SIG-M5 treated with dmso at 0.1 percent for 504 hours (cell line): ENCODE measurements around the gene GOLGA6C.
"Not testable (repeated sequence)": the region's sequence is repeated elsewhere in the genome, so short reads cannot be mapped to it uniquely, and the experiment has no call there.

Experiments
- DNase-seq: peaks from one replicate; lab custom pipeline; 2025; ENCODE audit not compliant: unreplicated experiment; lab: John Stamatoyannopoulos, UW

GOLGA6C gene, protein sequence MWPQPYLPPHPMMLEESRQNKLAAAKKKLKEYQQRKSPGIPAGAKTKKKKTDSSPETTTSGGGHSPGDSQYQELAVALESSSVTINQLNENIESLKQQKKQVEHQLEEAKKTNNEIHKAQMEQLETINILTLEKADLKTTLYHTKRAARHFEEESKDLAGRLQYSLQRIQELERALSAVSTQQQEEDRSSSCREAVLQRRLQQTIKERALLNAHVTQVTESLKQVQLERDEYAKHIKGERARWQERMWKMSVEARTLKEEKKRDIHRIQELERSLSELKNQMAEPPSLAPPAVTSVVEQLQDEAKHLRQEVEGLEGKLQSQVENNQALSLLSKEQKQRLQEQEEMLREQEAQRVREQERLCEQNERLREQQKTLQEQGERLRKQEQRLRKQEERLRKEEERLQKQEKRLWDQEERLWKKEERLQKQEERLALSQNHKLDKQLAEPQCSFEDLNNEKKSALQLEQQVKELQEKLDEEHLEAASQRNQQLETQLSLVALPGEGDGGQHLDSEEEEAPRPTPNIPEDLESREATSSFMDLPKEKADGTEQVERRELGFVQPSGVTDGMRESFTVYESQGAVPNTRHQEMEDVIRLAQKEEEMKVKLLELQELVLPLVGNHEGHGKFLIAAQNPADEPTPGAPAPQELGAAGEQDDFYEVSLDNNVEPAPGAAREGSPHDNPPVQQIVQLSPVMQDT

DNA sequence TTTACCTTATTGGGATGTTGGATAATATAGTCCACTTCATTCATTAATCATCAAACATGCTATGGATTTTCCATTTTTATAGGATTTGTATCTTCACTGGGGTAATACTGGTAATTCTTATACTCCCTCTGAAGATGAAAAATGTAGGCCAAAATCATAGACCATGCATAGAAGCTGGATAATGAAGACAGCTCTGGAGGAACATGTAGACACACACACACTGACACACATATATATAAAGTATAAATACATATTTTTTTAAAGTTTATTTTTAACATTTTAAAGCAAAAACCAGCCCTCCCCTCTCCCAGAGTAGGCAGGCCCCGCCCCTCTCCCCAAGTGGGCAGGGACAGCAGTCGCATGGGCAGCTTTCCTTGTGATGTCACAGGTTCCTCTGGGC, at the start of gene GOLGA6C:
GOLGA6C (plus strand) TSS at position 301 of the 400 bp plus-strand sequence. CDS start 265 bp downstream, outside the sequence.
- DNase-seq = not testable (repeated sequence)

- no peak for DNase-seq
Observed at GRCh38 chr15:75208501-75209288, 49.4 kb upstream of the GOLGA6C start.

DNA sequence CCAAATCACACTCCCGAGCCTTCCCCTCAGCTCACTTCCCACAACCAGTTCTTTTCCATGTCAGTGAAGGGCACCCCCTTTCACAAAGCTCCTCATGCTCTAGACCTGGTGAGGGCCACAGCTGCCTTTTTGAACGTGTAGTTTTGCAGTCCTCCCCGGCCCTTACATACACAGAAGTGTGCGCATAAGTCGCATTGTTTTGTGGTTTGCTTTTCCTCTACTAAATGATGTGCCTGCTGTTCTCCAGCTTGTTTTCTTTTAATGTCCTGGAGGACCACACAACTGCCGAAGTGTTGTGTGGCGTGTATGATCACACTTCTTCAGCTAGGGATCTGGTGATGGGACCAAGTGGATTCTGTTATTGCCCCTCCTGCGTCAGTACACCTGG, 48.9 kb upstream of the GOLGA6C start:
- no peak for DNase-seq

DNA sequence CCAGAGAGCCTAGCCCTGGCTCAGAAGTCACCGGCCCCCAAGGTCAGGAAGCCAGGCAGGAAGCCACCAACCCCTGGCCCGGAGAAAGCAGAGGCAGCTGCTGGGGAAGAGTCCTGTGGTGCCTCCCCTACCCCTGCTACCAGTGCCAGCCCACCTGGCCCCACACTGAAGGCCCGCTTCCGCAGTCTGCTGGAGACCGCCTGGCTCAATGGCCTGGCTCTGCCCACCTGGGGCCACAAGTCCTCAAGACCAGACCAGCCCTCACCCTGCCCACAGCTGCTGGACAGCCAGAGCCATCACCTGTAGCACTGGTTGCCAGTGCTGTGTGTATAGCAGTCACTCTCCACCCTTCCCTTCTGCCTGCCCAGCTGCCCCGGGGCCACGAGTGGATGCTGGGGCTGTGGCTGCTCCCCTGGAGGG, 47.3 kb upstream of the GOLGA6C start:
- DNase-seq = no peak

DNA sequence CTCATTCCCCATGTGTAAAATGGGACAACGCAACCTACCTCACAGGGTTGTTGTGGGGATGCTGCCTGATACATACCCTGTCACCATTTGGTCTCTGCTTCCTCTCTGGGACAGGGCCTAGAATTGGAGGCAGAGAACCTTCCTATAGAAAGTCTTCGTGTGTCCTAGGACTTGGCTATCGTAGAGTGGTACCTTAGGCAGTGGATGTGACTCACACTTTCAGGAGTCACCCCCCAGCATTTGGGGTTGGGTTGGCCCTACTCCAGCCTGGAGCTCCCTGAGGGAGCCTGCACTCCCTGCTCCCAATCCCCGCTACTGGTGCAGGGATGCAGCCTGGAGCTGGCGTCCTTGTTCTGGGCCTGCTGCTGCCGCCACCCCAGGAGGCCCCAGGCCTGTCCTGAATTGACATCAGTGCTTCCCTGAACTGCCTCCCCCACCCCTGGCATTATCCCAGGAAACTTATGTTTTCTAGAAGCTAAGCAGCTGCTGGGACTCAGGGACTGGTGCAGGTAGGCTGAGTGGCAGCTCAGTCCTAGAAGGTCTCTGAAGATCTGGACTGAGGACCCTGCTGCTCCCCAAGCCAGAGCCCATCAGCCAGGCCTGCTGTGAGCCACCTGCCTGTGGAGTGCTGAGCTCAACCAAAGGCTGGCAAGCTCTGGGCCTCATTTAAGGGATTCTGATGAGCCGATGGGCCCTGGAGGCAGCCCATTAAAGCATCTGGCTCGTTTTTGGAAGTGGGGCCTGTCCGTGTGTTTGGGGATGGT, 46.5 kb upstream of the GOLGA6C start:
- DNase-seq = no peak

GRCh38 chr15:75212200-75212858, 45.8 kb upstream of the GOLGA6C start:
- no peak for DNase-seq

DNA sequence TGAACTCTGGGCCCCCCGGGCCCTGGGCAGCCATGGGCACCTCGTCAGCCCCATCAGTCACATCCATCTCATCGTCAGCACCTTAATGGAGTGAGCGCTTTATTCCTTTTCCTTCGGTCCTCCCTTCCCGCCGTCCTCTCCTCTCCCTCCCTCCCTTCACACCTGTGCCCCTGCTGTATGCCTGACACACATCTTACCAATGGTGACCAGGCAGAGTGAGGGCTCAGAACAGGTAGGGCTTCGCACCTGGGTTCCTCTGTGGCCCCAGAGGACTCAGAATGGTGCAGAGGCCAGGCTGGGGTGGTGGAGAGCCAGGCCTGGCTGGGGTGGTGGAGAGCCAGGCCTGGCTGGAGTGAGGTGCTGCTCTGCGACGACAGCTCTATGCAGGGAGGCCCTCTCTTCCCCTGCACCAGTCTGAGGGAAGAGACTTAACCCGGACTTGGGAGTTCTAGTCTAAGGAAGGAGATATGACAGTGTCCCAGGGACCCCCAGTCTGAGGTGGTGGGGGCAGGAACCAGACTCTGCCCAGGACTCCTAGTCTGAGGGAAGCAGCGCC, 44.8 kb upstream of the GOLGA6C start:
- no peak for DNase-seq

- DNase-seq = no peak
Observed at GRCh38 chr15:75213768-75214221, 44.3 kb upstream of the GOLGA6C start.

GRCh38 chr15:75214293-75215096, 43.6 kb upstream of the GOLGA6C start:
- DNase-seq = no peak

GRCh38 chr15:75215107-75216004, 42.8 kb upstream of the GOLGA6C start:
- DNase-seq = no peak

GRCh38 chr15:75217012-75217411, 41.1 kb upstream of the GOLGA6C start:
- no peak for DNase-seq

- not testable (repeated sequence) for DNase-seq
Observed at GRCh38 chr15:75217574-75217973, 40.6 kb upstream of the GOLGA6C start.

GRCh38 chr15:75219507-75219929, 38.6 kb upstream of the GOLGA6C start:
- DNase-seq = not testable (repeated sequence)

- no peak for DNase-seq
Observed at GRCh38 chr15:75223688-75224087, 34.4 kb upstream of the GOLGA6C start.

DNA sequence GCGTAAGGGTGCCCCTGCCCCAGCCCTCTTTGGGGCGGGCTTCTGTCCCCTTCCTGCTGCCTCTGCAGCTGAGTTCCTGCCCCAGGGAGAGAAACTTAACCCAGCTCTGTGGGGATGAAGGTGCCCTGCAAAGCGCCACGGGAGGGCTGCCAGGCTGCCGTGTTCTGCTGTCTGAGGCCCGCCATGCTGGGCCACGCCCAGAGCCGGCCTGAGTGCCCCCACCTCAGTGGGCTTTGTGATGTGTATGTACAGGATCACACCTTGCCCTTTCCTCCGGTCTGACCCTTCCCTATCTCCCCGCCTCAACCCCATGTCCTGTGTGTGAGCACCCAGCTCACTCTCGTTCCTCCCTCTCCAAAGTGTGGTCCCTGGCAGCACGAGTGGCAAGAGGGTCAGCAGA, 33.9 kb upstream of the GOLGA6C start:
- no peak for DNase-seq

- DNase-seq = not testable (repeated sequence)
Observed at GRCh38 chr15:75225102-75225836, 32.9 kb upstream of the GOLGA6C start.
